Lower leg skin (tissue), 3 donors: Measurements from ENCODE around the gene SCAF1.

Experiments used
- POLR2A ChIP-seq, 2 donors: fragments of 450-650 bp; IDR thresholded peaks; one replicate each; pipeline ENCODE4 v1.6.1; 2016 to 2017; ENCODE audit warnings: antibody characterized with exemption in 2 of 2, mild to moderate bottlenecking in 1 of 2, moderate library complexity in 1 of 2
- TF ChIP-seq, protein P1 (sequence below), 3 donors: fragments of 450-650 bp; IDR thresholded peaks; one replicate each; pipeline ENCODE4 v1.5.1; 2016; ENCODE audit warnings: antibody characterized with exemption in 3 of 3, mild to moderate bottlenecking in 3 of 3, moderate library complexity in 2 of 3

- no peak for TF ChIP-seq POLR2A (IDR thresholded peaks at IDR 0.05)
- TF ChIP-seq, protein P1, sequence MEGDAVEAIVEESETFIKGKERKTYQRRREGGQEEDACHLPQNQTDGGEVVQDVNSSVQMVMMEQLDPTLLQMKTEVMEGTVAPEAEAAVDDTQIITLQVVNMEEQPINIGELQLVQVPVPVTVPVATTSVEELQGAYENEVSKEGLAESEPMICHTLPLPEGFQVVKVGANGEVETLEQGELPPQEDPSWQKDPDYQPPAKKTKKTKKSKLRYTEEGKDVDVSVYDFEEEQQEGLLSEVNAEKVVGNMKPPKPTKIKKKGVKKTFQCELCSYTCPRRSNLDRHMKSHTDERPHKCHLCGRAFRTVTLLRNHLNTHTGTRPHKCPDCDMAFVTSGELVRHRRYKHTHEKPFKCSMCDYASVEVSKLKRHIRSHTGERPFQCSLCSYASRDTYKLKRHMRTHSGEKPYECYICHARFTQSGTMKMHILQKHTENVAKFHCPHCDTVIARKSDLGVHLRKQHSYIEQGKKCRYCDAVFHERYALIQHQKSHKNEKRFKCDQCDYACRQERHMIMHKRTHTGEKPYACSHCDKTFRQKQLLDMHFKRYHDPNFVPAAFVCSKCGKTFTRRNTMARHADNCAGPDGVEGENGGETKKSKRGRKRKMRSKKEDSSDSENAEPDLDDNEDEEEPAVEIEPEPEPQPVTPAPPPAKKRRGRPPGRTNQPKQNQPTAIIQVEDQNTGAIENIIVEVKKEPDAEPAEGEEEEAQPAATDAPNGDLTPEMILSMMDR (IDR thresholded peaks at IDR 0.05): no peak
Measured at GRCh38 chr19:49696115-49696514, 54.1 kb downstream of the SCAF1 start.
